T-helper 1 cell (primary cell): ENCODE measurements around the gene CLEC19A.
"Not testable (repeated sequence)": the region's sequence is repeated elsewhere in the genome, so short reads cannot be mapped to it uniquely, and the experiment has no call there.

Experiments used
- DNase-seq, 5 donors: peaks; one replicate each; pipeline ENCODE4 v3.0.0-alpha.2; 2012 to 2020

CLEC19A gene

GRCh38 chr16:19287241-19287640 lies 1.7 kb downstream of the CLEC19A start:
- no peak for DNase-seq

DNA sequence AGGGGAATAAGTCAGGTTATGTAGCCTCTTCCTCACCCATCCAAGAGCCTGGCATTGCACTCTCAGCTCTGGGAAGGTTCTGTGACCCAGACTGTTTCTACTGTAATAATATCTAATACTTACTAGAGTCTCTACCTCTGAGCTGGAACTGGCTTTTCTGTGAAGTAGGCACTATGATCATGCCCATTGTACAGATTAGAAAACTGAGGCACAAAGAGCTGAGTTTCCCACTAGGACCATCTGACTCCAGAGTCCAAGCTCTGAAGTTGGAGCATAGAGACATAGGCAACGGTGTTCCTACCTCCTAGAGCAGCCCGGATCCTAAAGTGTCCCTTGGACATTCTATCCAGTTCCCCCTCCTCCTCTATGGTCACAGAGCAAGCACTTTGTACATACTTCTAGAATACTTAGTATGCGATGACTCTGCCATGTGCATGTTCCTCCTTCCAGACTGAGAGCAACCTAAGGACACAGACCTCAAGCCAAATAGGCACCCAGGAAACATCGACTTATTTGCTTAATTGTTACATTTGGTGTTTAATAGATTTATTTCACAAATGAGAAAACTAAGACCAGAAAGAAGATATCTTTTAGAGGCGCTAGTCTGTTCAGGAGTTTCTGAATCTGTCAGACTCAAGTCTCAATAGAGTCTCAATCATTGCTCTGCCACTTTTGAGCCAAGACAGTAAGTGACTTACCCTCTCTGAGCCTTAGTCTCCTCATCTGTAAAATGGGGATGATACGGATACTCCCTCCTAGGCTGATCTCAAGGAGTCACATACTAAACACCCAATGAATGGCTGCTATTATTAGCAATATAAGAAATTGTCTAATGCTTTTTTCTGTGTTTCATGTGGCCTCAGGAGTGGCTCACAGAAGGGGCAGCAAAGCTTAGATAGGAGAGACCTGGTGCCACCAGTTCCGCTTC lies 3.6 kb downstream of the CLEC19A start:
- DNase-seq: no peak

DNA sequence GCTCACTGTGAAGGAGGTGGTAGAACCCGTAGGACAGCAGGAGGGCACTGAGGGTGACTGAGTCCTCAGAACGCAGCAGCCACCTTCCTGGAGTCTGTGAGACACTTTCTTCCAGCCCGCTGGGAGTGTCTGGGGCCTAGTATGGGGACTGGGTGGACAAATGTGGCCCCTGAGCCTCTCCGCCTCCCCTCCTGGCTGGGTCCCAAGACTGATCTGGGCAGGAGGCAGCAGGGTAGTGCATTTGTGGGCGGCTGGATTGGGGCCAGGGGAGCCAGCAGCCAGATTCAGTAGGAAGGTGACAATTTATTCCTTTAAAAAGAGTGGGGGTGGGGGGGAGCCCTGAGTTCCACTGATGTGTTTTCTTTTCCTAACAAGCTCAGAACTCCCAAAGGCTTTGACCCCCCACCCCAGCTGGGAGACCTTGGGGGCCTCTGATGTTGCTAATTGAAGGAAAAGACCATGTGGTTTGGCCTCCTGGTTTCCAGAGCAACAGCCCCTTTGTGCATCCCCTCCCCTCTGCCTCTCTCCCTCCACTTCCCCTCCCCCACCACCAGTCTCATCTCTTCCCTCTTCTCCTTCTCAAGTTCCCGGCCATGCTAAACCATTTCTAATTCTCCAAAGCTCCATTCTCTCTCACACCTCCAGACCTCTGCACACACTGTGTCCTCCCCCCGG lies 4.4 kb downstream of the CLEC19A start:
- no peak for DNase-seq

GRCh38 chr16:19290860-19291259 lies 5.3 kb downstream of the CLEC19A start:
- DNase-seq: no peak

DNA sequence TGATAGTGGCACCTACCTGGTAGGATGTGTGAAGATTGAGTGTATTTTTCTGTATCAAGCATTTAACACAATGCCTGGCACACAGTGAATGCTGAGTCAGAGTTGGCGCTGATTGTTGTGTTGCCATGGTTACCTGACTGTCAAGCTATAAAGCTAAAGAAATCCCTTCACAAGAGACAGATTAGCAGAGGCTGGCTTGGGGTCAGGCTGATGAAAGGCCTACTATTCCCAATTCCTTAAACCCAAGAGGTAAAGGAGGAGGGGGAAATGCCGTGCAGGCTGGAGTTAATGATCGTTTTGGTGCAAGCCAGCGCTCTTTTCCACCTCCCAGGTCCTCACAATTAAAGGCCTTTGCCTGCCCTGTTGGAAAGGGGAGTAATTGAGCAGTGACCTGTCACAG lies 5.9 kb downstream of the CLEC19A start:
- DNase-seq: no peak

- no peak for DNase-seq
Observed at GRCh38 chr16:19292186-19292585, 6.7 kb downstream of the CLEC19A start.

- peak in 1 of 5 donors; percentile 2 for DNase-seq
Observed at GRCh38 chr16:19294156-19294649, 8.7 kb downstream of the CLEC19A start.

- DNase-seq: no peak
Observed at GRCh38 chr16:19295393-19295792, 9.9 kb downstream of the CLEC19A start.

- no peak for DNase-seq
Observed at GRCh38 chr16:19297454-19297853, 11.9 kb downstream of the CLEC19A start.

- DNase-seq: no peak
Observed at GRCh38 chr16:19299565-19299964, 14.0 kb downstream of the CLEC19A start.

DNA sequence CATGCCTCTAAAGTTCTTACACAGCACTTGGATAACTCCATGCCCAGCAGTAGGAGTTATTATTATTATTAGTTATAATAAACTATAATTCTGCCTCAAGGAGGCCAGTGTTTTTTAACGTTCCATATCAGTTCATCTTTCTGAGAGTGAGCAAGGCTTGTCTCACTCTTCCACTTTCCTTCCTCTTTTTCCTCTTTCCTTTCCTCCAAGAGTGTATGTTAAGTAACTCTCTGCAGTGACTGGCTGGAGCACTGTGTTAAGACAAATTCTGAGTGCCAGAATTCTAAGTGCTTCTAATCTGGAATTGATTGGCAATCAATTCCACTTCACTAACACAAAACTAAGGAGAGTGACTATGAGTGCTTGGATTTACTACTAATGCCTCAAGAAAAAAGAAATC lies 16.4 kb downstream of the CLEC19A start:
- DNase-seq: no peak

DNA sequence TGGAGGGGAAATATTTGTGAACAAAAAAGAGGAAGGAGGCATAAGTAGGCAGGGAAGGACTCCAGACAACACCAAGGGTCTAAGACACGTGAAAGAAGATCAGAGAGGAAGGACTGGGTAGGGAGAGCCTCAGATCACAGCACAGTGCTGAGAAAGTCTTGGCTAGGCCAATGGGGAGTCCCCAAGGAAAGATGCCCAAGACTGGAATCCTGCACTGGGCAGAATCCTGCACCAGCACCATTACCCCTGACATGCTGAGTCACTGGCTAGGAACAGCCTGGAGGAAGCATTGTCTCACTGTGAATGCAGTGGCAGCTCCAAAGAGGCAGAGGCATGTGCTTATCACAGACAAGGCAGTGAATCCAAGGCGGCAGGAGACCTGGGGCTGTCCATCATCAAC lies 19.2 kb downstream of the CLEC19A start:
- no peak for DNase-seq

DNA sequence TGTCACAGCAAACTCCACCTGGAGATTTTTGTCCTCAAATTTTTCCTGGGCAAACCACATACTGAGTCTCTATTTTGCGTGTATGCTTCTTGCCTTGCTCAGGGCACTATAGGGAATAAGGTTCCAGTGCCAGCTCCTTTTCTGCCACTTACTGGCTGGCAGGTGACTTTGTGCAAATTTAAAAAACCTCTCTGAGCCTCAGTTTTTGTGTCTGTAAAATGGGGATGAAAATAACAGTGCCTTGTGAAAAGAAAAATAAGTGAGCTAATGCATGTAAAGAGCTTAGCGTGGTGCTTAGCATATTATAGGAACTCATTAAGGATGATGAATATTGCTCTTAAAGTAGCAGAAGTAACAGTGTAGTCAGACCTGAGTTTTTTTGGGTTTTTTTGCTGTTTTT lies 19.9 kb downstream of the CLEC19A start:
- no peak for DNase-seq

GRCh38 chr16:19307587-19308241 lies 22.2 kb downstream of the CLEC19A start:
- no peak for DNase-seq

DNA sequence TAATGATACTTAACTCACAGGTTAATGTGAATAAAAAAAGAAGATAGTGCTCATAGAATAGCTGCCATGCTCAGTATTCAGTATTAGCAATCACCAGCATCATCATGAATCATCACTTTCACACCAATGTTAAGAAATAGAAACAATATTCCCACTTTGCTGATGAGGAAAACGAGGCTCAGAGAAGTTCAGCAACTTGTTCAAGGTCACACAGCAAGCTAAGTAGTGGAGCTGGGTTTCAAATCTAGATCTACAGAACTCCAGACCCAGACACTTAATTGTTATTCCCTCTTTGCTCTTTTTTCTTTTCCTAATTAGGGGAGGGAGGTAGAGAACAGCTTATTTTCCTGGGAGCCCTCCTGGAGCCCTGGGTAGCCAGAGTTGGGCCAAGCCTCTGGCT lies 22.9 kb downstream of the CLEC19A start:
- DNase-seq: no peak

DNA sequence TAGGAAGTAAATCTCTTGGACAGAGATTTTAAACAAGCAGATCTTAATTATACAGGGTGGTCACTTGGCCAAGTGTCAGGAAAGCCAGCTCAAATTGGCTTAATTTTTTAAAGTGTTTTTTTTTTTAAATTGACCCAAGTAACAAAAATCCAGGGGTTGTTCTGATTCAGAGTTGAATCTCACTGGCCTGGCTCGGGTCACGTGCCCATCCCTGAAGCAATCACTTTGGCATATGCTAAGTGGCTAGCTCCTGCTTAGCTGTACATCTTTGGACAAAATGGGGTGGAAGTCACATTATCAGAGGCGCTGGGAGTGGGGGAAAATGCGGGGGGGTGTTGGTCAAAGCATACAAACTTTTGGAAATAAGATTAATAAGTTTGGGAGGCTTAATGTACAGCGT lies 23.6 kb downstream of the CLEC19A start:
- no peak for DNase-seq

DNA sequence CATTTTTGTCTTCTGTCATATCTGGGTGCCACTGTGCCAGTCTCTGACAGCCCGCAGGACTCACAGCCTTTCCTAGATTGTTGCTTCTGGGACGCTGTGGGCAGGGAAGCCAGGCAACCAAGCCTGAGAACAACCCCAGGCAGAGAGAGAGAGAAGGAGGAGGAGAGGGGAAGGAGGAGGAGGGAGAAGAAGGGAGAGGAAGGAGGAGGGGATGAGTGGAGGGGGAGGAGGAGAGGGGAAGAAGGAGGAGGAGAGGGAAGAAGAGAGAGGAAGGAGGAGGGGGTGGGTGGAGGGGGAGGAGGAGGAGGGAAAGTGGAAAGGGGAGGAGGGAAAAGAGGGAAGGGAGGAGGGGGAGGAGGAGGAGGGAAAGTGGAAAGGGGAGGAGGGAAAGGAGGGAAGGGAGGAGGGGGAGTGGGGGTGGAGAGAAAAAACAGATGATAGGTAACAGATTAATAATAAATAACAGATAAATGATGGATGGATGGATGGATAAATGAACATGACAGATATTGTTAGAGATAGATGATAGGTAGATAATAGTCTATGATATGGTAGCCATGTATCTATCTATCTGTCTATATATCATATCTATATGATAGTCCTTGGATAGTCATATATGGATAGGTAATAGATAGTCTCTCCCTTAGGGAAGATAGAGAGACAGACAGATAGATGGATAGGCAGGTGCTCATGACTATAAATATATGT lies 29.3 kb downstream of the CLEC19A start:
- no peak for DNase-seq

GRCh38 chr16:19315889-19316433 lies 30.4 kb downstream of the CLEC19A start:
- DNase-seq: no peak

GRCh38 chr16:19316846-19317245 lies 31.3 kb downstream of the CLEC19A start:
- no peak for DNase-seq

- DNase-seq: not testable (repeated sequence)
Observed at GRCh38 chr16:19321186-19321585, 35.7 kb downstream of the CLEC19A start.

DNA sequence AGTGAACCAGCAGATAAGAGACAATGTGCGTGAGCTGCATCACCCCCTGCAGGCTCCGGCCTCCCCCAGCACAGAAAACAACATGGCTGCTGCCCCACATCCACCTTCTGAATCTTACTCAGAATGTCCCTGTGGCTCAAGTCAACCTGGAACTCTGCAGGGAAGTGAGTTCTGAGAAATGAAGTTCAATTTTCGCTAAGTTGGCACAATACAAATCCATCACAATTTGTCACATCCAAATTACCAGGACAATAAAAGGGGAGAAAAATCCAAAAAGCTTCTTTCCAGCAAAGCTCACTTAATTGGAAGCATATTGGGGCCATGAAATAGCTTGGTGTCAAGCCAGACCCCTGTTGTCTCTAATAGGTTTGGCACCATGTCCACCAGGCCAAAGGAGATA lies 38.1 kb downstream of the CLEC19A start:
- no peak for DNase-seq

DNA sequence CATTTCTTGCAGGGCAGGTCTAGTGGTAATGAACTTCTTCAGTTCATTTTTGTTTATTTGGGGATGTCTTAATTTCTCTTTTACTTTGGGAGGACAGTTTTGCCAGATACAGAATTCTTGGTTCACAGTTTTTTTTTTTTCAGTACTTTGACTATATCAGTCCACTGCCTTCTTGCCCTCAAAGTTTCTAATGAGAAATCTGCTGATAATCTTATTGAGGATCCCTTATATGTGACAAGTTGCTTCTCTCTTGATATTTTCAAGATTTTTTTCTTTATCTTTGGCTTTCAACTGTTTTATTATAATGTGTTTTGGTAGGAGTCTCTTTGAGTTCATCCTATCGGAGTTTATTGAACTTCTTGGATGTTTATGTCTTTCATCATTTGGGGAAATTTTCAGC lies 42.8 kb downstream of the CLEC19A start:
- DNase-seq: no peak

DNA sequence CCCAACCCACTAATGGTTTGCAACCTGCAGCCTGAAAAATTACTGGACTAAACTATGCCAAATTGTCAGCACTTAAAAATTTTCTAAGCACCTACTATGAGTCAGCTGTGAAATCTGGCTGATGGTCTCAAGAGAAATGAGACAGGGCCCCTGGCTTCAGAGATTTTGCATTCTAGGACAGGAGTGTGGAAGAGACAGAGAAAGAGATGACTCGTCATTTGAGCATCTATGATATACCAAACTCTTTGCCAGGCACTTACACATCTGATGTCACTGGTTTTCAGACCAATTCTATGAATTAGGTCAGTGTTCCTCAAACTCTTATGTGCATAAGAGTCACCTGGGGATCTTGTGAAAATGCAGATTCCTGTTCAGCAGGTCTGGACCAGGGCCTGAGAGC lies 44.4 kb downstream of the CLEC19A start:
- DNase-seq: no peak
